GM04504 (cell line): Measurements from ENCODE around the gene STAT3.
"Not testable (repeated sequence)": the region's sequence is repeated elsewhere in the genome, so short reads cannot be mapped to it uniquely, and the experiment has no call there.

Experiments
- DNase-seq: peaks from one replicate; pipeline ENCODE4 v3.0.0-alpha.2; 2012; ENCODE audit warnings: low read depth

STAT3 gene

DNA sequence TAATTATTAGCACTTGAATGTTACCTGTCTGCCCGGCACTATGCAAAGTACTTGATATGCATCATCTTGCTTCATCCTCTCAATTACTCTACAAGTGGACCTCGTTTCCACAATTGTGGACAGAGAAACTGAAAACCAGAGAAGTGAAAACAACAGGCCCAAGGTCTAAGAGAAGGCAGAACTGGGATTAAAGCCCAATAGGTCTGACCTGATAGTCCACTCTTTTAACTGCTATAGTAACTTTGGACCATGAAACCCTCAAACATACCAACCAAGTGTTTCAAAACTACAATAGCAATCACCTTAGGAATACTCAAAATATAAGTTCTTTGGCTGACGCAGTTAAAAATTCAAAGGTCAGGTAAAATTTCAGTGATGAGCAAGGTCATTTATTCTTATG lies 7.3 kb downstream of the STAT3 start:
- DNase-seq, result no peak

DNA sequence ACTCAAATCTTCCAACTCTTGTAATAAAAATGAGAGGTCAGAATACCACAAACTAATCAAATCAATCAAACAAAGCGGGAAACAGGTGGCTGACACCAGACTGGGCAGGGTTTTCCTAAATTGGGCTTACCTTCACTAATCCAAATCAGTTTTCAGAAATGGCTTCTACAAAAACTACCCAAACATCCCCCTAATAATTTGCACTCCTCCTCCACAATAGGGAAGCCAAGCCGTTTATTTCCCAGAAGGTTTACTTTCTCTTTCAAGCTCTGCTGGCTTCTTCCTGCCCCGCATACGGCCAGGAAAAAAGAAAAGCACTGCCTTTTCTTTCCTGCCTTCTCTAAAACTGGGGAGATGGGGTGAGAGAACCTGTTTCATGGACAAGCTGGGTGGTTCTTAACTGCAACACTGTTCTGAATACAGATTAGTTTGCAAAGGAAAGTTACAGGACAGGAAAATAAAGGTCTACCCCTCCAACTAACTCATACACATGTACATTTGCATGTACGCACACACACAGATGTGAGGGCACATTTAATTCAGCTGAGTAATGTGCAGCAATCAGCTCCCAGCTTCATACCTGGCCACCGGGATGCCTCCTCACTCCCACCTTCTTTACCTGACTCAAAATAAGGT lies 9.2 kb downstream of the STAT3 start:
- DNase-seq, result no peak

- DNase-seq, result no peak
Observed at GRCh38 chr17:42378359-42378958, 9.8 kb downstream of the STAT3 start.

DNA sequence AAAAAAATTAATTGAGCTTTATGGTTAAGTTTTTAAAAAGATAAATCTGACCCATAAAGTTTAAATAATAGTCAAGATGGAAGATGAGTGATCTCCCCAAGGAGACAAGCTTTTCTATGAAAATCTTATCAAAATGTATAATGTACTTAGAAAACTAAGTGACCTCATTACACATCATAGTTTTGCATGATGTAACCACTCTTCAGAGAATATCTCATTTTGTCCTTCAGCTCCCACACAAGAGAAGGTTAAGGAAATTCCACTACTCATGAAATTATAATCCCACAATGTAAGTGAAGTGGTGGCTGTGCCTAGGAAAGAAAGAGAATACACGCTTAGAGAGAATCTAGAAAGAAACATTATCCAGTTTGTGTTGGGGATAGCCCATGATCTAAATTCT lies 14.3 kb downstream of the STAT3 start:
- DNase-seq, result no peak

- DNase-seq, result no peak
Observed at GRCh38 chr17:42372142-42372541, 16.1 kb downstream of the STAT3 start.

- DNase-seq, result not testable (repeated sequence)
Observed at GRCh38 chr17:42368797-42369561, 19.3 kb downstream of the STAT3 start.

DNA sequence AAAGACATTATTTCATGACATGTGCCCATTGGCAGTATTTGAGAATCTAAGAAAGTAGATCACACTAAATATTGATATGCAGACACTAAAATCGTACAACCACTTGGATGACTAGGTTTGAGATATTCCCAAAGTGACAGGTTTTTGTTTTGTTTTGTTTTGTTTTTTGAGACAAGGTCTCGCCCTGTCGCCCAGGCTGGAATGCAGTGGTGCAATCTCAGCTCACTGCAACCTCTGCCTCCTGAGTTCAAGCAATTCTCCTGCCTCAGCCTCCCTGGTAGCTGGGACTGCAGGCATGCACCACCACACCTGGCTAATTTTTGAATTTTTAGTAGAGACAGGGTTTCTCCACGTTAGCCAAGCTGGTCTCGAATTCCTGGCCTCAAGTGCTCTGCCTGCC lies 19.9 kb downstream of the STAT3 start:
- not testable (repeated sequence) for DNase-seq

- not testable (repeated sequence) for DNase-seq
Observed at GRCh38 chr17:42366176-42367023, 21.8 kb downstream of the STAT3 start.

- no peak for DNase-seq
Observed at GRCh38 chr17:42365136-42365535, 23.1 kb downstream of the STAT3 start.

DNA sequence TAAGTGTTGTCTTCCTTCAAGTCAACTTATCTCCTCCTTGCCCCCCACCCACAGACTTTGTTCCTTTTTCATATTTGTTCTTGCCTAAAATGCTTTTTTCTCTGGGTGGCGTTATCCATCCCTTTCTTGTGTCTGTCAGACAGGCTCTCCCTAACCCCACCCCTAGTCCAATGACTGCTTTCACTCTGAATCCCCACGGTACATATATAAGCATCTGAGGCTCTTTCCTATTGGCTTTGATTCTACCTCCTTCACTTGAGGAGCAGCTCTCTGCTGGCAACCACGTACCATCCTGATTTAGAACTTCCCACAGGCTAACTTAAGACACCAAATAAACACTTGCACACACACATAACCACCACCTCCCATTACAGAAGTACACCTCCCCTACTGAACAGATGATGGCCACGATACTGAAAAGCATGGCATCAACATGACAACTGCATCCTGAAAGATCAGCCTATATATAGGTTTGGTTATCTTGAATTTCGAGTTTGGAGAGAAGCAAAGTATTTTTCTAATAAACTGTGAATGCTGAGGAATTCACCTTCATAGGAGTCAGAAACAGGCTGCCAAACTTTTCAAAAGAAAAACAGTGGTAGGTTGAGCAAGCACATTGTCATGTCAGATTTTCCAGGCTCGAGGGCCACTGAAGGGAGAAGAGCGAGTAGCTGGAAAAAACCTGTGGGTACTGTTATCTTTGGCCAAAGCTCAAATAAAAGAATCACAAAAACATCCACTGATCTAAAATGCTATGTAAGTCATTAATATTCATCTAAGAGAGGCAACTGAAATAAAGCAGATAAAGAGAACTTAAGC lies 24.3 kb downstream of the STAT3 start:
- DNase-seq, result no peak

DNA sequence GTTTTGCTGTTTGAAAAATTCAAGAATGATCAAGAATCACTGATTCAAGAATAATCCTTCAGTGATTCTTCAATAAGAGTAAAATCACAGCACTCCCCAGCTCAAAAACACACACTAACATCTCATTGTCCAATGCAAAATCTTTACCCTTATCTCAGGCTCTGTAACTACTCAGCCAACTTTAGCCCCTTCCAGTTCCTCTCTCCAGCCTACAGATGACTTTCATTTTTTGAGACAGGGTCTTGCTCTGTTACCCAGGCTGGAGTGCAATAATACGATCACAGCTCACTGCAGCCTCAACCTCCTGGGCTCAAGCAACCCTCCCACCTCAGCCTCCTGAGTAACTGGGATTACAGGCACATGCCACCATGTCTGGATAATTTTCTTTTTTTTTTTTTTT lies 25.0 kb downstream of the STAT3 start:
- no peak for DNase-seq

- DNase-seq, result no peak
Observed at GRCh38 chr17:42362245-42362961, 25.8 kb downstream of the STAT3 start.

- no peak for DNase-seq
Observed at GRCh38 chr17:42361781-42362186, 26.5 kb downstream of the STAT3 start.

GRCh38 chr17:42360388-42360787 lies 27.9 kb downstream of the STAT3 start:
- DNase-seq, result not testable (repeated sequence)

DNA sequence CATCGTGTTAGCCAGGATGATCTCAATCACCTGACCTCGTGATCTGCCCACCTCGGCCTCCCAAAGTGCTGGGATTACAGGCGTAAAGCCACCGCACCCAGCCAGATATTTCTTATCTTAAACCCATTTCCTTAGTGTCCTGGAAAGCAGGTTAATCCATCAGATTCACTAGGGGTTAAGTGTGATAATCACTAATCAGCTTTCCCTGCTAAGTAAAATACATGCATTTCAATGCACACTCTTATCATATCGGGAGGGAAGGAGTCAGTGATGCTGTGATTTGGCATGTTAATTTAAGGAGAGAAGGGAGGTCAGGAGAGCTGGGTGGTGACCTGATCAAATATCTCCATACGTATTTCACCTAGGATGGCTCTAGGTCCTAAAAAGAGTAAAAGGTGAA lies 29.1 kb downstream of the STAT3 start:
- DNase-seq, result no peak

GRCh38 chr17:42358434-42358833 lies 29.8 kb downstream of the STAT3 start:
- no peak for DNase-seq

- peak; percentile 61 for DNase-seq
Observed at GRCh38 chr17:42354956-42355843, 33.0 kb downstream of the STAT3 start.

DNA sequence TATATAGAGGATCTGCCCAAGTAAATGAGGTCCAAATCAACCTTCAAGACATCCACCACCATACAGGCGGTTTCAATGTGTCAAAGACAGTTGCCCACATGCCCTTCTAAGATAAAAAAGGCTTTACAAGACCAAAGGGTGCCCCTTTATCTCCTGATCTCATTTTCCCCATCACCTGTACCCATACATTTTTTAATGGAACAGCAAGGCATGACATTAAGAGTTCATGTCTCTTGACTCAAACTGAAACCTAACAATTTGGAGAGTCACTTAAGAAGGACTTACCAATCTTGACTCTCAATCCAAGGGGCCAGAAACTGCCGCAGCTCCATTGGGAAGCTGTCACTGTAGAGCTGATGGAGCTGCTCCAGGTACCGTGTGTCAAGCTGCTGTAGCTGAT lies 40.1 kb downstream of the STAT3 start:
- no peak for DNase-seq

- DNase-seq, result no peak
Observed at GRCh38 chr17:42347606-42348005, 40.6 kb downstream of the STAT3 start.

GRCh38 chr17:42347198-42347597 lies 41.0 kb downstream of the STAT3 start:
- peak; percentile 89 for DNase-seq
